ENCODE data around the gene MICB.
"Not testable (repeated sequence)": the region's sequence is repeated elsewhere in the genome, so short reads cannot be mapped to it uniquely, and the experiment has no call there.

Gene MICB

GRCh38 chr6:31509036-31509435, 11.1 kb downstream of the MICB start:
- DNase-seq (ENCODE audit: low read depth) = not testable (repeated sequence)

GRCh38 chr6:31510007-31510406, 12.1 kb downstream of the MICB start:
- no peak for DNase-seq (ENCODE audit: low read depth)

- no peak for DNase-seq (ENCODE audit: low read depth)
Measured at GRCh38 chr6:31513456-31514165, 15.7 kb downstream of the MICB start.

- DNase-seq (ENCODE audit: low read depth) = no peak
Measured at GRCh38 chr6:31521835-31522234, 23.9 kb downstream of the MICB start.

- no peak for DNase-seq (ENCODE audit: low read depth)
Measured at GRCh38 chr6:31525553-31525931, 27.6 kb downstream of the MICB start.

- DNase-seq (ENCODE audit: low read depth) = no peak
Measured at GRCh38 chr6:31525932-31526591, 28.1 kb downstream of the MICB start.

GRCh38 chr6:31528307-31528777, 30.4 kb downstream of the MICB start:
- no peak for DNase-seq (ENCODE audit: low read depth)

GRCh38 chr6:31528821-31529328, 30.9 kb downstream of the MICB start, which contains the start of gene MCCD1:
TSS of gene MCCD1 (plus strand) at chr6:31528962. CDS start at chr6:31529015, 53 bp downstream.
- DNase-seq (ENCODE audit: low read depth) = no peak

- DNase-seq (ENCODE audit: low read depth) = no peak
Measured at GRCh38 chr6:31529329-31530150, 31.6 kb downstream of the MICB start.

GRCh38 chr6:31530659-31531058, 32.7 kb downstream of the MICB start:
- DNase-seq (ENCODE audit: low read depth) = no peak

GRCh38 chr6:31531162-31531561, 33.2 kb downstream of the MICB start:
- DNase-seq (ENCODE audit: low read depth) = no peak

GRCh38 chr6:31531771-31532643, 34.1 kb downstream of the MICB start:
- DNase-seq (ENCODE audit: low read depth) = no peak

- no peak for DNase-seq (ENCODE audit: low read depth)
Measured at GRCh38 chr6:31532644-31533454, 34.9 kb downstream of the MICB start.

GRCh38 chr6:31533455-31533841, 35.5 kb downstream of the MICB start:
- no peak for DNase-seq (ENCODE audit: low read depth)

GRCh38 chr6:31534011-31534410, 36.1 kb downstream of the MICB start:
- DNase-seq (ENCODE audit: low read depth) = no peak

GRCh38 chr6:31534521-31535040, 36.6 kb downstream of the MICB start:
- DNase-seq (ENCODE audit: low read depth) = no peak

GRCh38 chr6:31535538-31536324, 37.8 kb downstream of the MICB start:
- no peak for DNase-seq (ENCODE audit: low read depth)

- no peak for DNase-seq (ENCODE audit: low read depth)
Measured at GRCh38 chr6:31538805-31539400, 41.0 kb downstream of the MICB start.

- no peak for DNase-seq (ENCODE audit: low read depth)
Measured at GRCh38 chr6:31540640-31541039, 42.7 kb downstream of the MICB start.
